Pulmonary artery endothelial cell (primary cell): ENCODE measurements around the gene GPR26. TPM values are rescaled to one million over a fixed set of nuclear protein-coding genes. Genes with fewer than 3 reads are reported as not detected.

Experiments
- DNase-seq: peaks from one replicate; pipeline ENCODE4 v3.0.0-alpha.2; 2011; ENCODE audit warnings: low read depth, low spot score
- total RNA-seq: library from RNA; depleted of rRNA; stranded (reverse); fragments of >200 nt; gene quantifications from 2 replicates; pipeline ENCODE4 v1.2.3, GENCODE V29; 2014

Gene GPR26, protein sequence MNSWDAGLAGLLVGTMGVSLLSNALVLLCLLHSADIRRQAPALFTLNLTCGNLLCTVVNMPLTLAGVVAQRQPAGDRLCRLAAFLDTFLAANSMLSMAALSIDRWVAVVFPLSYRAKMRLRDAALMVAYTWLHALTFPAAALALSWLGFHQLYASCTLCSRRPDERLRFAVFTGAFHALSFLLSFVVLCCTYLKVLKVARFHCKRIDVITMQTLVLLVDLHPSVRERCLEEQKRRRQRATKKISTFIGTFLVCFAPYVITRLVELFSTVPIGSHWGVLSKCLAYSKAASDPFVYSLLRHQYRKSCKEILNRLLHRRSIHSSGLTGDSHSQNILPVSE
- not detected in 2 replicates for total RNA-seq

DNA sequence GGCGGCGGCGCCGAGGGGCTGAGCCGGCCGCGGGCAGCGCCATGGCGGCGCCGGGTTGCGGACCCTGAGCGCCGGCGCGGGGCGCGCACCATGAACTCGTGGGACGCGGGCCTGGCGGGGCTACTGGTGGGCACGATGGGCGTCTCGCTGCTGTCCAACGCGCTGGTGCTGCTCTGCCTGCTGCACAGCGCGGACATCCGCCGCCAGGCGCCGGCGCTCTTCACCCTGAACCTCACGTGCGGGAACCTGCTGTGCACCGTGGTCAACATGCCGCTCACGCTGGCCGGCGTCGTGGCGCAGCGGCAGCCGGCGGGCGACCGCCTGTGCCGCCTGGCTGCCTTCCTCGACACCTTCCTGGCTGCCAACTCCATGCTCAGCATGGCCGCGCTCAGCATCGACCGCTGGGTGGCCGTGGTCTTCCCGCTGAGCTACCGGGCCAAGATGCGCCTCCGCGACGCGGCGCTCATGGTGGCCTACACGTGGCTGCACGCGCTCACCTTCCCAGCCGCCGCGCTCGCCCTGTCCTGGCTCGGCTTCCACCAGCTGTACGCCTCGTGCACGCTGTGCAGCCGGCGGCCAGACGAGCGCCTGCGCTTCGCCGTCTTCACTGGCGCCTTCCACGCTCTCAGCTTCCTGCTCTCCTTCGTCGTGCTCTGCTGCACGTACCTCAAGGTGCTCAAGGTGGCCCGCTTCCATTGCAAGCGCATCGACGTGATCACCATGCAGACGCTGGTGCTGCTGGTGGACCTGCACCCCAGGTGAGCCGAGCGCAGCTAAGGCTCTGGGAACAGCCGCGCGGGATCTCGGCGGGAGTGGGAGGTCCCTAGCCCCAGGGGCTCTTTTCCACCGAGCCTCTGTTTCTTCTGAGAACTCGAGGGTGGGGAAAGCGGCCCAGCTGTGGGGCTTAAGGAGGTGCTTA lies at the start of gene GPR26:
TSS of gene GPR26 (plus strand) at position 38 of the 919 bp plus-strand sequence. CDS start at position 91, 53 bp downstream.
- DNase-seq = no peak

DNA sequence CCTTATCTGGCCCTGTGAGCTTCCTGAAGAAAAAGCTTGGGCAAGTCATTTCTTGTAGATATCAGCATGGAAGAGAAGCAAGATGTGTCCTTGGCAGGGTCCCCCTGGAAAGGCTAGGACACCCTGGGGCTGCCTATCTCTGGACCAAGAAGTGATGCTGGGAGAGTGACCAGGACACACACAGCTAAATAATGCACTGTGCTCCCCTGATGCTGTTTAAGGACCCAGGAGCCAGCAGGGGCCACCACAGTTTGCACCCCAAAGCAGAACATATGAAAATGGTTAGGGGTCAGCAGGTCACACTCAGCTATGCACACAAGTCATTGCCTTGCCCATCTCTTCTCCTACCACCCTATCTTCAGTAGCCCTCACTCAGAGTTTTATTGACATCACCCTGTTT lies 47.9 kb upstream of the GPR26 start:
- no peak for DNase-seq

DNA sequence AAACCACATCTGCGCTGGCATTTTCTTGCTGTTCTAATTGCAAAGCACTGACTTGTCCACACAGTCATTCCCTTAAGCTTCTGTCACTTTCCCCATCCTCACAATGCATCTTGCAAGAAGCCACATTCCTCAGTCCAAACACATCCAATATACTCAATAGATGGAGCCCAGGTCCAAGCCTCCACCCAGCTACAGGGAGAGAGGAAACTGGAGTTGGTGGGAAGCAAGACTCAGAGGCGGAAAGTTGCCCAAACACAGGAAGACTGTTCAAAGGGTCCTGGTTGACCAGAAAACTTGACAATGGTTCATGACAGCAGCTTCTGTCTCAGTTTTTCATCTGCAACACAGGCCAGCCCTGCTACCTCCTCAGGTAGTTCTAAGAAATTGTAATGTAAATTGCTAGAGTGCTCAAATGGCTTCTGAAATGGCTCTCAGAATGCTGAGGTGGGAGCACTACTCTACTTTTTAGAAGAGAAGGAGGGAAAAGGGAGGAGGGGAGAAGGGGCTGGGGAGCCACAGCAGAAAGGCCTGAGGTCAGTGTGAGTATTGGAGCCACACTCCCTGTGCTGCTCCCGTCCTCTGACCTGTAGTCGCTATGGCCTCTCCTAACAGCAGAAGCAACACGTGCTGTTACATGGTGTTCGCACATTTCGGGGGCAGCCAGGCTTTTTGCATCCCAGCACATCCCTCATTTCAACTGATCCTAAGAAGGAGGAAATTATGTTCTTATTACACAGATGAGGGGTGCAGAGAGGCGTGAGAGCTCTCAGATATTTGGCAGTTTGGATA lies 46.9 kb upstream of the GPR26 start:
- no peak for DNase-seq

DNA sequence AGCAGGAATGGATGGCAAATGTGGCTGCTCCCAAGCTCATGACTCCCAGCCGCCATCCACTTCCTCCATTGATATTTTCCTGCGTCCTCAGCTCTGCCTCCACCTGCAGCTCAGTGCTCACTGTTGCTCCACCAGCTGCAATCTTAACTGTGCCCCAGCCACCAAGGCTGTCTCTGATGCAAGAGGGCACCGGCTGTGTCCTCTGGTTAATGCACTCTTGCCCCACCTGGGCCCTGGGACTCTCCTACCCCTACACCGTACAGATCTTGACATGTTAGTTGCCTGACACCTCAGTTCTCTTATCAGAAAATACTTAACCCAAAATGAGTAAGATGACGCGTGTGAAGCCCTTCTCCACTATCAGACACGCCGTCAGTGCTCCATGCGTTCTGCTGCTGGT lies 45.5 kb upstream of the GPR26 start:
- no peak for DNase-seq

DNA sequence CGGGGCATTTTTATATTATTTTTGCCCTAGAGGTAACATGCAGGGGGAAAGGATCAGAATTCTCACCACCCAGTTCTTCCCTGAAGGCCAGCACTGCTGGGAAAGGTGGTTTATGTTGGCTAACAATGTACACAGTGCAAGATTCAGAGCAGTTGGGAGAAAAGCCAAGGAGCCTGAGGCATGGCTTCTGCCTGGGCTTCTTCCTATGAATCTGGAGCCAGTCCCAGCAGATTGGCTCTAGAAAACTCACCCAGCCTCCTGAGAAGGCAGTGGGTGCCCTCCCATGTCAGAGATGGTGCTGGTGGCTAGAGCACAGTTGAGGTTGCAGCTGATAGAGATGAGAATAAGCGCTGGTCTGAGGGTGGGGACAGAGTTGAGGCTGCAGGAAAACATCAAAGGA lies 44.7 kb upstream of the GPR26 start:
- DNase-seq = no peak

DNA sequence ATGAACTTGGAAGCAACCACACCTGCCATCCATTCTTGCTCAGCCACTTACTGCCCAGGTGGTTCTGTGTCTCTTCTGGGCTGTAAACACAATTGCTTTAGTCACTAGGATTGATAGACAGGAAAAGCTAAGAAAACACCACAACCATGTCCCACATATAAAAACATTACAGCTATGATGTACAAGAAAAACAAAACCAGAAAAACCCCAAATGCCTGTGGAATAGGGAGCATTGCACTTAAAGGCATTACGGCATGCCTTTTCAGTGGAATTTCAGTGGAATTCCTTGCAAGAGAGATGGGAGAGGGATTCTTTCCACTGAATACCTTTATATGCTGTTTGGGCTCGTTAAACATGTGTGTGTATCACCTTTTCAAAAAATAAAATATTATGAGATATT lies 44.2 kb upstream of the GPR26 start:
- DNase-seq = no peak

DNA sequence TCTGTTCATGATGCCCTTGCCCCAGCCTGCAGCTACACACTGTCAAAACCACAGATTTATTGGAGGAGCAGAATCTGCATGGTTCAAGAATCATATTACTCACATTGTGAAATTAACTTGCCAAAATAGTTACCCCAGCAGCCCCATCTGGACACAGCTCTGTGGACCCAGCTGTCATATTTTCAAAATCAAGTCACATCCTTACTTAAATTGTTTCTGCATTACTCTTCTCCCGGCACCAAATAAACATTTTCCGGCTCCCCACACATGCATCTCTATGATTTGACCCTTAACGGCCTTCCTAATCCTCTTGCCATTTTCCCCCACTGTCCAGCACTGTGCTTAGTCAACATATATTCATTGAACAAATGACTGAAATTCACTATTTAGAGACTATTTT lies 43.8 kb upstream of the GPR26 start:
- no peak for DNase-seq

DNA sequence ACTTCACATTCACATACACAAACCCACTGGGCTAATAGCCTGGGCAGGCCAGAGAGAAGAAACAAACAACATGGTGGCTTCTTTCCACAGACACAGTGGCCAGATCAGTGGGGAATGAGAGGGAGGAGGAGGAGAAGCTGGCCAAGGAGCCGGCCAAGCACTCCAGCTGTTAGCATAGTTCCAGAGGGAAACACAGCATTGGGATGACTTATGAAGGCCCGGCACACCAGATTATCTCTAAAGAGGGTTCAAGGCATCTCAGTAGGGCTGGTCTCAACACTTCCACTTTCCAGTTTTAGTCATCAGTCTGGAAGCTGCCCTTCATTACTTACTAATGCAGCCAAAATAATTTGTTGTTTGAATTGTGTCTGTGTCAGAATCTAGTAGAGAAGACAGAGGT lies 42.1 kb upstream of the GPR26 start:
- no peak for DNase-seq

DNA sequence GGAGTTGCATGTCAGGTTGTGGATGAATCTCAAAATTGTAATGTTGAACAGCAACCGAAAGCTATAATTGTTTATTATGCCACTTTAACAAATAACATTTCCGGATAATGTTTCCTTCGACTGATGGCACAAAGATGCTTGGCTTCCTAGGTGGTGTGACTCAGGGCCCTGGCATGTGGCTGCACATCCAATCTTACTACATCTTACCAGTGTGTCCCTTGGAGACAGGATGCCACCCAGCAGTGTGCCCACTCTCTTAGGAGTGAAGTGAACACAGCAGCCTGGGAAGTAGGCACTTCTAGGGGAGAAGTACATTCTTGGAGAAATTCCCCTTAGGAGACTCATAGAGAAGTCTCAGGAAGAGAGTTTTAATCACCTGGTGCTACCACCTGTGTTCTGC lies 33.0 kb upstream of the GPR26 start:
- no peak for DNase-seq

DNA sequence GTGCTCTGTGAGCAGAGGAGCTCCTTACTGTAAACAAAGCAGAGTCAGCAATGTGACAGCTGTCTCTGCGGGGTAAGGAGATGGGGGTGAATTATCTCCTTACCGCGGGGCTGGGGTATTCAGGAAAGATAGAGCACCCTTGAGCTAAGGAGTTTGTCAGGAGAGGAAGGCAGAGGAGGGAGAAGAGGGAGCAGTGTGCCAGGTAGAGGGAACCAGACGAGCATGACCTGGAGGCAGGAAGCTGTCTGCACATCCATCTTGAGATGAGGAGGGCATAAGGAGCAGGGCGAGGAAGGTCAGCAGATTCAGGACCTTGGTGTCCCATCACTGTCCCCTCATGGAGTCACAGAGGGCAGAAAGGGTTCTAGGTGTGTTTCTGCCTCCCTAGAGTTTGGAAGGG lies 32.5 kb upstream of the GPR26 start:
- no peak for DNase-seq

DNA sequence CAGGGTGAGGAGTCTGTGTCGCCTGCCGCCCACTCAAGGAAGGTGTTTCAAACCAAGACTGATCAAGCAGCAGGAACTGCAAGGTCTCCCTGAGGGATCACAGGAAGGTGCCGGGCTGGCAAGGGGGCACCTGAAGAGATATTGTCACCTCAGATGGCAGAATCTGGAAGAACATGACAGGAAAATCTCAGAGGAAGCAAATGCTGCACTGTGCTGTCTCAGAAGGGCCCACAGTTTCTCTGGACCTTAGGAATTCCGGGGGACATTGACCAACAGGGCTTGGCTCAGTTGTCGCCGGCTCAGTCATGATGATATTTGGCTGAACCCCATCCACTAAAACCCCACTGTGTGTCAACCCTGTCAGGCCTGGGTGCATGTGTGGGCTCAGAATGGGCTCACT lies 31.9 kb upstream of the GPR26 start:
- DNase-seq = no peak

DNA sequence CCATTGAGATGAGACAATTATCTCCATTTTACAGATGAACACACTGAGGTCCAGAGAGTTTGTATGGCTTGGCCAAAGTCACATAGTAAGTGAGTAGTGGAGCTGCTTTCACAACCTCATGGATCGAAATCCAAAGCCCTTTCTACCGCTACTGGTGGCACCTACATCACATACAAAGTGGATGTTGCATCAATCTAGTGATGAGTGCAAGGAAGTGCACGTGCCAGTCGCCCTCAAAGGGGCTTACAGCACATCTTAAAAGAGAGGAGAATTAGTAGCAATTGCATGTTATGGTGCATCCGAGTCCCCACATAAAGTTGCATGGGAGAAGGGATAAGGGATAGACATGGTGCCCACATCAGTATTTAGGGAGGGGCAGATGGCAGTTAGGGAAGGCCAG lies 31.0 kb upstream of the GPR26 start:
- no peak for DNase-seq

DNA sequence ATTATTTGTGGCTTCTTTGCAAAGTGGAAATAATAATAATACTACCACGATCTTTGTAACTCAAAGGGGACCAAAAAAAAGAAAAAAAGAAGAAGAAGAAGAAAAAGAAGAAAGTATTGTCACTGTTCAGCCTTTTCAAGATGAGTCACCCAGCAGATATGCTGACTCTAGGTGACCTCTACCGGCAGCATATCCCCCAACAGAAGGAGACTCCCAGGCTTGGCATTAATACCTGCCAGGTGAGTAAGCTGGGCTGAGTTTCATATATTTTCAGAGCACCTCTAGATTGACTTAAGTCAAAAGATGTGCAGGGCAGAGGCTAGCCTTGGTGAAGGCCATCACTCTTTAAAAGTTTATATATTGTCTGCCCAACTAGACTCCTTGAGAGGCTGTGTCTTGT lies 30.4 kb upstream of the GPR26 start:
- DNase-seq = no peak

DNA sequence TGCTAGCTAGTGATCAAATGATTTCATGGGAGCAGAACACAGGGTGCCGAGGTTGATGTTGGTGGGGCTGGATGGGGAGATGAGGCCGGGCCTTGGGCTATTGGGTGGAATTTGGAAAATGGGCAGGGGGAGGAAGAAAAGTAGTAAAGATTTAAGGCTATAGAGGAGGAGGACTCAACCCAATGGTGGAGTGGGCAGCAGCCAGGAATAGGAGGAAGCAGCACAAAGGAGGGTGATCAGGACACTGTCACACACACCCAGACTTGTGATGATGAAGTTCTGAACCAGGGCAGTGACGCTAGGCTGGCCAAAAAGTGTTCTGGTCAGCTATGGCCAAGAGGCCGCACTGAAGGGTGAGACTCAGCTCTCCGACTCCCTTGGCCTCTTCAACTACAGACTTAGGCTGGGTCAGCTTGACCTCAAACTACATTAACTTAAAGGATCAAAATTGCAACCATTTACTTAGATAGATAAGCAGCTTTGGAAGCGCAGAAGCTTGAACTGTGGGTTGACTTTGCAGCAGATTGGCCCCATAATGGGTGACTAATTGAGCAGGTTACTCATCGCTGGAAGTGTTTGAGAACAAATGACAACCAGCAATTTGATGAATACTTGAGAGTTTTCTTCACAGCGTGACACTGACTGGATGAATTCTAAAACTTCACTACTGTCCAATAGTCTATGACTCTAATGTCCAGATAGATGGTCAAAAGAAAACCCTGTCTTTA lies 29.4 kb upstream of the GPR26 start:
- no peak for DNase-seq

DNA sequence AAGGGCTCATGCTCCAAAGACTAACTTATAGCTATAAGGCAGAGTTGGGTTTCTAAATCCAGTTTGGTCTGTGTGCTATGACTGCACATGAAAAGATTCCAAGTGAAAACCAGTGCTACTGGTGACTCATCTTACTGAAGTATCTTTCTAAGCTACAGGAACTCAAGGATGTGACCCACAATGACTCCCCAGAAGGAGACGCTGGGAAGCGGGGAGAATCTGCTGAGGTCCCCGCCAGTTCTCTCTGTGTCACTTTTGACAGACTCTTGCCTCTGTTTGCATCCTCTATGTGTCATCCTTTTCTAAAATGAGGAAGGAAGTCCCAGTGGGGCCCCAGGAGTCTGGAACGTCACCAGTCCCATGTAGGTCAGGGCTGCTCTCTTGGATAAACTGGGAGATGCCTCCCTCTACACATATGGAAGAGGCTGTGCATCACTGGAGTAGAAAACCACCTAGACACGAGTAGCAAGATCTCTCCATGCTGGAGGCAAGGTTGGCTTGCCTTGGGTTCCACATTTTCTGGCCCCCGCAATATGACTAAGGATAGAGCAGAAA lies 28.8 kb upstream of the GPR26 start:
- no peak for DNase-seq

DNA sequence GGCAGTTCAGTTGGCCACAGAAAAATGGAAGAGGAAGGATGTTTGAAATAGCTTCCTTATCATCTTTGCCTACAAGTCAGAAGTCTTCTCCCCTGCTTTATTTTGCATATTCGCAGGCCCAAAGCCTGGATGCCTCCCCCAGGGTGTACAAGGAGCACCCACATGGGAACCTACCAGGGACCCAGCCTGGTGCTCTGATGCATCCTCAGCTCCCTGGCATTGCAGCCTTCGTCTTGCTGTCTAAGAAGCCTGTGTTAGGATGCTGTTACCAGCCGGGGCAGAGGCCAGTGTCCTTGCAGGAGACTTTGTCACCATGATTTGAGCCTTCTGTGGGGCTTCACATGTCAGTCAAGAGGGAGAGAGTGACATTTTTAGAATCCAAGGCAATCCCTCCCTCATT lies 27.0 kb upstream of the GPR26 start:
- no peak for DNase-seq

DNA sequence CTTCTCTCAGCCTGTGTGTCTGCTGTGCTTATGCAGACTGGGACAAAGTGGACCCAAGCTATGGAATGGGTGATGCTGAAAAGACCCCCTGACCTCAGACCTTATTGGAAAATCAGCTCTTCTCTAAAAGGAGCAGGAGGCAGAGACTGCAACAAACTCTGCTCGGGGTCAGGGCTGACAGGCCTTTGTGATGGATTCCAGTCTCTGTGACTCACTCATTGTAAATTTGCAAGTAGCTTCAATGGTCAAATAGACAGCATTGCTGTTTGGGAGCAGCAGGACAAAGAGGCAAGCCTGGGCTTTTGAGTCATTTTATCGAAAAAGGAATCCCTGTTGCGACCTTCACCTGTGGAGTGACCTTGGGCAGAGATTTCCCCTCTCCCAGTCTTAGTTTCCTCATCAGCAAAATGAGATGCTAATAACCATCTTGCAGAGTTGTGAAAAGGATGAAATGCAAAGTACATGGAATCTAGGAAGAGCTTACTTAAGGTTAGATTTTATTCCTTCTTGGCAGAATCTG lies 26.1 kb upstream of the GPR26 start:
- DNase-seq = no peak

DNA sequence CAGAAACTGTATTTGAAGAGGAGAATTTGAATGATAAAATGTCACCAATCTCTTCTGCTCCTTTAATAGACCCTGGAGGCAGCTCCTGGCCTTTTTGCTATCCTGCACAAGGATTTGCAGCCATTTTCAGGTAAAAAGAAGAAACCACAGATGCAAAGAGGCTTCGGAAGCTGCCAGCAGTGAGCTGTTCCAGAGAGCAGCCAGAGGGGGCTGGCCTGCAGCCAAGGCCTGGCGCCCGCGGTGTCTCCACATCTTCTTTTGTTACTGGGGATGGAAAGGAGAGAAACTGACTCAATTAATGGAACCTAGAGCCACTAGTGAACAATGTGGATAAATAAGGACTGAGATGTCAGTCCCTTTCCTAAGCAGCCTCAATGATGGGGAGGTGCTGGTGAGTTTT lies 23.9 kb upstream of the GPR26 start:
- DNase-seq = no peak

DNA sequence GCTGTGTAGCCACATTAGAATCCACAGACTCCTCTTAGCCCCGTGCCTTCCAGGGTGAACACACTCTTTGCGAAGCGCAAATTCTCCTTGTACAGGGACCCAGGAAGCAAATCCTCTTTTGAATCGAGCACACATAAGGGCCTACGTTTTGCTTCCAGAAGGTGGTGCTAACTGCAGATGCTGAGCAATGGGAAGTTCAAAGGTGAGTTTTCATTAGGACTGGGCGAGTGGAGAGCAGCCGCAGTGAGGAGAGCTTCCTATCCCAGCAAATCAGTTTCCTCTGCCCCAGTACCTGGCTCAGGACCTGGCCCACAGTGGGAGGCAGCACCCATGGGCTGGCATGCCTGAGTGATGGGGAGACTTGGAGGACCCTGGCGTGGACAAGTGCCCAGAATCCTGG lies 23.5 kb upstream of the GPR26 start:
- no peak for DNase-seq

DNA sequence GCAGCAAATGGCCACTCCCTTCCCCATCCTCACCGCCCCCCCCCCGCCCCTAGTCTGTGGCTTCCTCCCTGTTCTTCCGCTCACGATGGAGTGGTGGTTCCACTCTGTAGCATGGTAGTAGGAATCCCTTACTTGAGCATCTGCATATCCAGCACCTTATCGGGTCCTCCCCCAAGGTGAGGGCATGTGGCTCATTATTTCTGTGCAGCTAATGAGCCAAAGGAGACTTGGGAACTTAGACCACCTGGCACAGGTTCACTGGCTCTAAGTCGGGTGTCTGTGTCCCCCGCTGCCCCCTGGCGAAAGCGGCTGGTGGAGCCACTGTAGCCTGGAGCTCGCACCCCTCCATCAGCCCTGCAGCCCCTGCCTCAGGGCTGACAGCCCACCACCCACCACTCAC lies 22.8 kb upstream of the GPR26 start:
- DNase-seq = no peak

DNA sequence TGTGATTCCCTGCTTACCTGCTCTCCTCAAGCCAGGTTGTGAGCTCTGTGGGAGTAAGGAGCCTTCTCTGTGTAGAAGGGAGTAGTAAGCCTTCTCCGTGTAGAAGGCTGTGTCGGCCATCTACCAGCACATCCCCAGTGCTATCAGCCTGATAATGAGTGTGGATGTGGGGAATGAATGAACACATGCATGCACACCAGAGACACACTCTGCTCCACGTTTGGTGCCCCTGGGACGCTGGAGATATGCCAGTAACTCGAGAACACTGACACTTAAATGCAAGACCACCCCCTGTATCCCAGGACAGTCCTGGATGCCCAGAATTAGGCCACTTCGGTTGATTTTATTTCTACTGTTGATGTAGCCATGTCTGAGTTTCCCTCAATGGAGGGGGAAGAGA lies 21.1 kb upstream of the GPR26 start:
- DNase-seq = no peak
